Activated effector memory CD4-positive, alpha-beta T cell treated with anti-CD3 and anti-CD28 coated beads, Interleukin-2, amount 50 U/mL, for 16 hours (primary cell): ENCODE results near the gene SPRR5.

ENCODE experiments used
- DNase-seq: peaks from one replicate; pipeline ENCODE4 v3.0.0-alpha.2; 2020

Gene SPRR5

GRCh38 chr1:152951711-152952110 is 4.7 kb downstream of the SPRR5 start:
- no peak for DNase-seq

GRCh38 chr1:152953761-152954160 is 6.8 kb downstream of the SPRR5 start:
- DNase-seq: no peak

- no peak for DNase-seq
Observed at GRCh38 chr1:152954436-152954835, 7.4 kb downstream of the SPRR5 start.

DNA sequence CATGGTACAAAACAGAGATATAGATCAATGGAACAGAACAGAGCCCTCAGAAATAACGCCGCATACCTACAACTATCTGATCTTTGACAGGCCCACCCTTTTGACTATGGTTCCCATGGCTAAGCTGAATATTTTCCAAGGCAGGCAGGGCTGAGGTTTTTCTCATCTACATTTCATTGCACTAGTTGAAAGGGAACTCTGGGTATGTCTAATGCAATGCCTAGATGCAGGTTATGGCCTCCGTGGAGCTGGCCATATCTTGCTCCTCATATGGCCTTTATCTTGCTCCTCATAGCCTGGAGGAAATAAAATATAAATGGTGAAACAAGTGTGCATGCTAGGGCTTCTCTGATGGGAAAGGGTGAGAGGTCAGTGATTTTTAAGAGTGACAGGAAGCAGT is 10.6 kb downstream of the SPRR5 start:
- no peak for DNase-seq

DNA sequence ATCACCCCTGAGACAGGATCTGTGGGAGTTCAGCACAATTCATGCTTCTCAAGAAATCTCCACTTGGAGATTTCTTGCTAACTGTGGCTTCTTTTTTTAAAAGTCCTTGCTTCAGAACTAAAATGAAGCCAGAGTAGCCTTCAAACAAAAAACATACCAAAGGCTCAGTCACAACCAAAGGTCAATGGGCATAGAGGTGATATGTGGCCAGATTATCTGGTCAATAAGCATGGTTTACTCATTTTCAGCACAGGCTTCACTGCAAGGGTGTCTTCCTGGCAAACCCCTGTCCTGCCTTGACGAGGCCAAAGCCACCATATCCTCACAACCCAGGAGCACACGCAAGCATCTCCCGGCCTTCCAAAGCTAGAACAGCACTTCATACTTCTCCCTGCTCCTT is 12.3 kb downstream of the SPRR5 start:
- DNase-seq: no peak

DNA sequence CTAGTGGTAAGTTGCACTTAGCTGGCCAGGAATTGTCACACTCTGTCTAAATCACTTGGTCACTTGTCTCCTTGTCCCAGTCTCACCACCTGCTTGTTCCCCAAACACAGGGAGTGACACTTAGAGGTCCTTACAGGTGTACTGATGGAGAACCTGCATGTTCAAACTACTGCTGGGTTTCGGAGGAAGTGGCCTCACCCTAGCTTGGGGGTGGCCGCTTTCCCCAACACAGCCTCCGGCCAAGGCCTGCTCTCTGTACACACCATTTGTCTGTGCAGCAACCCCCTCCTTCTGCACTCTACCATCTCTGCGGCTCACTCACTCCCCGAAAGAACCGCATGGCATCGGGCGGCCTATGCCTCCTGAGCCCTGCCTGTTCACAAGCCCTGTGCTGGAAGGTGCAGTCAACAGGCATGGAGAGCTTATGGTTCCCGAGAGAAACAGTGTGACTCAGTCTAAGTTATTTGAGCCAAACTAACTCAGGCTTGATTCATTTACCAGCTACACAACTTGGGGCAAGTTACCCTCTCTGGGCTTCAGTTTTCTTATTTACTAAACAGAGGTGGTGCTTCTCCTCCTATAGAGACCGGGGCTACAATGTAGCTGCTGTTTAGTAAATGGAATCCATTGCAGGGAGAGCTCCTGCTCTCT is 12.9 kb downstream of the SPRR5 start:
- no peak for DNase-seq

DNA sequence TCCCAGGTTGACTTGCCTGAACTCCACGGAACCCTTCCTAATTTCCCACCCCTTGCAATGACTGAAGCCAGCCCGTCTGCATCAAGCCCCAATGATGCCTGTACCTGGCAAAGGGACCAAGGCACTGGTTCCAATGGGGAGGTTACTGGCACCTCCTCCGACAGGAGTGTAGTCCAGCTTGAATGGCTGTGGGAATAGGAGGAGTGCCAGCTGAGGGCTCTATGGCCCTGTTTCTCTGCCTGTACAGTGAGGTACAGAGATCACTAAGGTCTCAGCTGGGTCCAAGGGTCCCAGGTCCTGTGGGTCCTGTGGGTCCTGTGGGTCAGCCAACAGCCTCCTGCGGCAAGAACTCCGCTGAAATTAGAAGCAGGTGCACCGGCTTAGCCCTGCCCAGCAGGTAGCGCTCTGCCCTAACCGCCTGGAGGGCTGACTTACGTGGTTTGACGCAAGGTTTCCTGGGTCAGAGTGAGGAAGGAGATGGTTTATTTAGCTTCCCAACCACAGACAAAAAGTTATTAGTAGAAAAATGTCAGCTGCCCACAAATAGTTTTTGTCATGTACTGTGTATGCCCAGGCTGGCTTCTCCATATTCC is 13.5 kb downstream of the SPRR5 start:
- DNase-seq: no peak

DNA sequence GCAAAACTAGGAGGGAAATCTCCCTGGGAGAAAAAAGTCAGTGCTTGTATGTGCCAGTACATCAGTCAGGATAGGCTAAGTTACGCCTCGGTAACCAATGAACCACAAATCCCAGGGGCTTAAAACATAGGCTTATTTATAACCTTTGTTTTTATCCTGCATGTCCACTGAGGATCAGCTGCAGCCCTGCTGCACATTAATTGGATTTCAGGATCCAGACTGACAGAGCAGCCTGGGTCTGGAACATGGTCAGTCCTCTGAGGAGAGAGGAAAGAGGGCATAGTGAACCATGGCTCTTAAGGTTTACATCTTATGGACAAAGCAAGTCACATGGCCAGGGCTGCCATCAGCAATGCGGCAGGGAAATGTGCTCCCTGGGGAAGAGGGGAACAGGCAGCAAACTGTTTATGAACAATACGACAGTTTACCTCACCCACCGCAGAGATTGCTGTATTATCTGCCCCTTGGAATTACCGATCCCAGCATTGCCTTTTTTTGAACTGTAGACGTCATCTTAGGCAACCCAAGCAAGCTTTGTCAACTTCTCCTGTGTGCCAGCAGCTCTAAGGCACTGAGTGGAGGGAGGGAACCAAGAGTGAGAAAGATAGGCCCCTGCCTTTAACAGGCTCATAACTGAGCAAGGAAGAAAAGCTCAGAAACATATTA is 14.4 kb downstream of the SPRR5 start:
- no peak for DNase-seq

- DNase-seq: no peak
Observed at GRCh38 chr1:152962876-152963415, 15.9 kb downstream of the SPRR5 start.

- no peak for DNase-seq
Observed at GRCh38 chr1:152964536-152964935, 17.5 kb downstream of the SPRR5 start.

GRCh38 chr1:152965853-152966252 is 18.8 kb downstream of the SPRR5 start:
- no peak for DNase-seq

GRCh38 chr1:152967201-152967600 is 20.2 kb downstream of the SPRR5 start:
- no peak for DNase-seq

DNA sequence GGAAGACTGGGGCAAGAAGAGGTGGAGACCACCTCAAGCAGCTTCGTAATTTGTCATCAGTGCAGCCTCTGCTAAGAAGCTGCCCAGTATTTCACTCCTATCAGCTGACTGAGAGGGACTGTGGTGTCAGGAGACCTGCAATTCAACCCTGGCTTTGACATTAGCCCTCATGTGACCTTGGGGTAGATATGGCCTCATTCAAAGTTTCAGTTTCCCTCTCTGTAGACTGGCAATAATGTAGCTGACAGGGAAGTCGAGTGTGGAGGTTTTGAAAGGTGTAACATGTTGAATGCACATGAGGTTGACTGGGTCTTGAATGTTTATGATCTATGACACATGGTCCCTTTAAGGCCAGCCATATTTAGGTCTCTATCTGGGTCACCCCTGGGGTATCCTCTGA is 21.2 kb downstream of the SPRR5 start:
- DNase-seq: no peak

- no peak for DNase-seq
Observed at GRCh38 chr1:152969036-152969435, 22.0 kb downstream of the SPRR5 start.

GRCh38 chr1:152970495-152970894 is 23.5 kb downstream of the SPRR5 start, which contains the start of gene SPRR4:
TSS of gene SPRR4 (plus strand) at chr1:152970648. CDS start at chr1:152971891, 1,243 bp downstream.
- DNase-seq: no peak

GRCh38 chr1:152972196-152972886 is 25.3 kb downstream of the SPRR5 start:
- DNase-seq: no peak

DNA sequence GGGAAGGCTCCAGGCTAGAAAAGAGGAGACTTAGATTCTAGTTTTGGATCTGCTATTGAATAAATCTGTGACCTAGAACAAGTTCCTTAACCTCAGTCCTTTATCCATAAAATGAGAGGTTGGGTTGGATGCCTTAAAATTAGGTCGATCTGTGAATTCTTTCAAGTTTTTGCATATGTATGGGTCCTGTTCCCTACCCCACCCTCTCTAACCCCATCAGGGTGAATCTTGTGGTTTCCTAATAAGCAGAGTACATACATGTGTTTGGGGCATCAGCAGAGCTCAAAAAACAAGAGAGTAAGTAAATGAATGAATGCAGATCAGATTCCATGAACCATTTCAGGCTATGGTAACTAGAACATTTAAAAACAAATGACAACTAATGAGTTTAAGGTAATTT is 29.7 kb downstream of the SPRR5 start:
- DNase-seq: no peak

DNA sequence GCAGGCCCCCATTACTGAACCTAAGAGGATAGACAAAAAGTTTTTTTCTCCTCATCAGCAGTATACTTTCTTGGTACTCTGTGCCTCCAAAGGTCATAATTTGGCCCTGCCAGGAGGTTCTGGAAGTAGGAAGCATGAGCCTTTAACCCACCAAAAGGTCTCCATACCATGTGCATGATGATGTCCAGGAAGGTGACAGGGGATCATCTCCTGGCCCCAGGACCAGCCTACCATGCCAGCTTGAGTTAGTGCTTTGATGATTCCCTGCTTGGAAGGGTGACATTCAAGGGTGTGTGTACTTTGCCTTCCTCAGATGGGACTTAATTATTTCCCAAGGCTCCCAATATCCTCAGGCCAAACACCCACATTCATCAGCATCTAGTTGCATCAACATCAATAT is 30.6 kb downstream of the SPRR5 start:
- no peak for DNase-seq

DNA sequence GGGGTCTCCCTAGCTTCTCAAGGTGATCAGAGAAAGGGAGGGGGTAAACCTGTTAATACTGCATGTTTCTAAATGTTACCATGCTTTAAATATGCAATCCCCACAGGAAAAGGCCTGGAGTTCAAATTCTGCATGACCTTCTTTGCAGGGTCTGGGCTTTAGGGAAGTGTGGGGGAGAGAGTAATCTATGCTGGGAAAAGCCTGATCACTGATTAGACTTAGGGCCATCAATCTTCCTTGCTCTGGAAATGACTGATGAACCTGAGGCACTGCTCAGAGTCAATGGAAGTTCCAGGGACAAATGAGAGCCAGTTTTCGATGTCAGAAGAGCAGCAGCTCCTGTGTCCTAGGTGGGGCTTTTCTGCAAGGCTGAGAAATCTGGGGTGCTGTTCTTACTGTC is 33.7 kb downstream of the SPRR5 start:
- DNase-seq: no peak

DNA sequence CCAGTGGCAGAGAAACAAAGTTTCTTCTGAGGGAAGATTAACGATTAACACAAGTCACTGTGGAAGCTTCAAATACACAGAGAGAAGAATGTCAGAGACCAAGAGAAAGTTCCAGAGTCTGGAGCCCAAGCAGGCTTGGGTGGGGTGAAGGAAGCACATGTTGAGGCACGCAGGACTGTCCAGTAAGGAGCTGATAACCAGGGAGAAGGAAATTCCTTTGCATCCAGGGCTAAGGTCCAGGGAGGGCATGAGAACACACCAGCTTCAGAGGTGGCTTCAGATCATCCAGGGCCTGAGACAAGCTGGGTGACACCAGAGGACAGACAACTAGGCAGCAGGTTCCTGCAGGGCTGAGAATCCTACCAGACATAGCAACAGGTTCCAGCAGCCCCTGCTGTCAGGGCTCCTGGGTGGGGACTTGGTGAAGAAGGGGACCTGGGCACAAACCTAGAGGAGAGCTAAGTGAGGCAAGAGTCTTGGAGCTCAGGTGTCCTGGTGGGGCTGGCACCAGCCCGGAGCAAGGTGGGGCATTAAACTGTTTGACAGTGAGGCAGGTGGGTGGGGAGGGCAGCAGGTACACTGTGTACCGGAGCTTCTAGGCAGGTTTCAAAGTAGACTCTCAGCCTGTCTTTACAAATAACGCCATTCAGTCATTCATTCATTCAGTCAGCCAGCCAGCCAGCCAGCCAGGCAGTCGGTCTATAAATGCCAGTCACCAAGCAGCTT is 34.3 kb downstream of the SPRR5 start:
- no peak for DNase-seq

- DNase-seq: no peak
Observed at GRCh38 chr1:152982076-152982475, 35.1 kb downstream of the SPRR5 start.

DNA sequence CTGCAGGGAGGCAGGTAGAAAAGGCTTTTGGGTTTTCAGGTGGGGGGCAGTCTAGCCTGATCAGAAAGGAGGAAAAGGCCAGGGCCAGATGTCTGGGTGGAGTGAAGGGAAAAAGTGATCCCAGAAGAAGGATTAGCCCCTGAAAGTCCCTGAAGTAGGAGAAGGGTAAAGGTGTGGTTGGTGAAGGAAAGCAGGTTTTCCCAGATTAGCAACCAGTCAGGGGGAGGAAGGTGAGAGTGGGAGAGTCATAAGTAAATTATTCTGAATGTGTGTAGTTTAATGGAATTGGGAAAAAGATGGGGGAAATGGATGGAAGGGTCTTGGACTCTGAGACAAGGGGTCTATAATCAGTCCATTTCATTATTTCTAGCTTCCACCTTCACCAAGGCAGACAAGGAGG is 36.2 kb downstream of the SPRR5 start:
- DNase-seq: no peak

- DNase-seq: no peak
Observed at GRCh38 chr1:152983743-152984142, 36.7 kb downstream of the SPRR5 start, which contains the start of gene SPRR1A. TSS of gene SPRR1A (plus strand) at chr1:152984081. CDS start at chr1:152985231, 1,150 bp downstream.
